ENCODE measurements around the gene GFRA4.
"Not testable (repeated sequence)": the region's sequence is repeated elsewhere in the genome, so short reads cannot be mapped to it uniquely, and the experiment has no call there.

GFRA4 gene

GRCh38 chr20:3652676-3653596, 10.3 kb downstream of the GFRA4 start:
- no peak for FAIRE-seq

- FAIRE-seq, result no peak
These were observed 11.0 kb downstream of the GFRA4 start for GRCh38 chr20:3652221-3652620.

GRCh38 chr20:3651204-3651962, 11.8 kb downstream of the GFRA4 start:
- no peak for FAIRE-seq

- FAIRE-seq, result no peak
These were observed 14.2 kb downstream of the GFRA4 start for GRCh38 chr20:3648951-3649350.

GRCh38 chr20:3647473-3647872, 15.7 kb downstream of the GFRA4 start:
- FAIRE-seq, result no peak

GRCh38 chr20:3646651-3647050, 16.5 kb downstream of the GFRA4 start:
- no peak for FAIRE-seq

GRCh38 chr20:3646067-3646440, 17.1 kb downstream of the GFRA4 start:
- no peak for FAIRE-seq

- FAIRE-seq, result no peak
These were observed 17.7 kb downstream of the GFRA4 start for GRCh38 chr20:3645309-3646066.

- FAIRE-seq, result no peak
These were observed 22.9 kb downstream of the GFRA4 start for GRCh38 chr20:3640259-3640658.

- no peak for FAIRE-seq
These were observed 27.9 kb downstream of the GFRA4 start for GRCh38 chr20:3635346-3635745.

GRCh38 chr20:3633913-3634478, 29.2 kb downstream of the GFRA4 start:
- FAIRE-seq, result no peak

- FAIRE-seq, result no peak
These were observed 30.7 kb downstream of the GFRA4 start for GRCh38 chr20:3632311-3633004.

GRCh38 chr20:3631534-3631933, 31.7 kb downstream of the GFRA4 start:
- no peak for FAIRE-seq

- FAIRE-seq, result no peak
These were observed 32.8 kb downstream of the GFRA4 start for GRCh38 chr20:3630429-3630828.

- no peak for FAIRE-seq
These were observed 33.3 kb downstream of the GFRA4 start for GRCh38 chr20:3629893-3630292.

GRCh38 chr20:3628502-3629314, 34.5 kb downstream of the GFRA4 start:
- no peak for FAIRE-seq

GRCh38 chr20:3627476-3627875, 35.7 kb downstream of the GFRA4 start:
- no peak for FAIRE-seq

- FAIRE-seq, result no peak
These were observed 40.8 kb downstream of the GFRA4 start for GRCh38 chr20:3622406-3622805.

- FAIRE-seq, result no peak
These were observed 42.1 kb downstream of the GFRA4 start for GRCh38 chr20:3621111-3621510.

- FAIRE-seq, result no peak
These were observed 46.9 kb downstream of the GFRA4 start for GRCh38 chr20:3616250-3616649.

GRCh38 chr20:3615171-3615840, 47.9 kb downstream of the GFRA4 start:
- not testable (repeated sequence) for FAIRE-seq
